HEK293T (cell line): Measurements from ENCODE around the gene PRR7.

Experiments used
- ARNT ChIP-seq: fragments of 450-650 bp; IDR thresholded peaks from 2 replicates; pipeline ENCODE4 v1.6.1; 2017; ENCODE audit warnings: mild to moderate bottlenecking
- BHLHE40 ChIP-seq: fragments of 450-650 bp; IDR thresholded peaks from 2 replicates; pipeline ENCODE4 v1.6.1; 2016; ENCODE audit warnings: mild to moderate bottlenecking, moderate library complexity, borderline replicate concordance
- CTBP1 ChIP-seq: fragments of 450-650 bp; IDR thresholded peaks from 2 replicates; pipeline ENCODE4 v1.6.1; 2016; ENCODE audit warnings: borderline replicate concordance
- ELF4 ChIP-seq: fragments of 450-650 bp; IDR thresholded peaks from 2 replicates; pipeline ENCODE4 v1.6.1; 2017; ENCODE audit warnings: antibody characterized with exemption
- FOXA1 ChIP-seq: fragments of 450-650 bp; IDR thresholded peaks from 2 replicates; pipeline ENCODE4 v1.6.1; 2016; ENCODE audit warnings: mild to moderate bottlenecking
- FOXK2 ChIP-seq: fragments of 450-650 bp; IDR thresholded peaks from 2 replicates; pipeline ENCODE4 v1.6.1; 2016; ENCODE audit warnings: mild to moderate bottlenecking
- FOXM1 ChIP-seq: fragments of 450-650 bp; IDR thresholded peaks from 2 replicates; pipeline ENCODE4 v1.6.1; 2017; ENCODE audit warnings: mild to moderate bottlenecking, borderline replicate concordance
- HDGF ChIP-seq: fragments of 450-650 bp; IDR thresholded peaks from 2 replicates; pipeline ENCODE4 v1.6.1; 2017; ENCODE audit warnings: antibody characterized with exemption, borderline replicate concordance
- NFRKB ChIP-seq: fragments of 450-650 bp; IDR thresholded peaks from 2 replicates; pipeline ENCODE4 v1.6.1; 2016; ENCODE audit warnings: mild to moderate bottlenecking, moderate library complexity
- PKNOX1 ChIP-seq: fragments of 450-650 bp; IDR thresholded peaks from 2 replicates; pipeline ENCODE4 v1.6.1; 2016
- SP1 ChIP-seq: fragments of 450-650 bp; IDR thresholded peaks from 2 replicates; pipeline ENCODE4 v1.6.1; 2017
- SUZ12 ChIP-seq: fragments of 450-650 bp; IDR thresholded peaks from 2 replicates; pipeline ENCODE4 v1.6.1; 2016; ENCODE audit warnings: mild to moderate bottlenecking
- TARDBP ChIP-seq: fragments of 450-650 bp; IDR thresholded peaks from 2 replicates; pipeline ENCODE4 v1.6.1; 2016
- ZNF384 ChIP-seq: fragments of 450-650 bp; IDR thresholded peaks from 2 replicates; pipeline ENCODE4 v1.6.1; 2016

- TF ChIP-seq ZNF384 (no peak), BHLHE40 (no peak), FOXA1 (no peak), FOXM1 (no peak), ELF4 (no peak), SUZ12 (no peak), SP1 (no peak), TARDBP (no peak), CTBP1 (no peak), FOXK2 (no peak), NFRKB (no peak), ARNT (no peak), PKNOX1 (no peak), HDGF (no peak)
Observed at GRCh38 chr5:177456591-177456964, 10.0 kb downstream of the PRR7 start.
